Rectal smooth muscle tissue (tissue), 1 donor: Measurements from ENCODE around the gene STXBP6.
A peak's percentile ranks its signal among the peaks of the same experiment; 100 is the strongest.

Experiments
- H3K27ac ChIP-seq: one replicate; pipeline ENCODE4 v1.7.0; 2013; ENCODE audit warnings: low read depth, low read length, inconsistent platforms
- H3K27me3 ChIP-seq: one replicate; pipeline ENCODE4 v1.7.0; 2013; ENCODE audit warnings: low read length; ENCODE audit not compliant: control insufficient read depth, insufficient read depth
- H3K36me3 ChIP-seq: one replicate; pipeline ENCODE4 v1.7.0; 2013; ENCODE audit warnings: low read length; ENCODE audit not compliant: control insufficient read depth, insufficient read depth
- H3K4me1 ChIP-seq: one replicate; pipeline ENCODE4 v1.7.0; 2013; ENCODE audit warnings: low read length; ENCODE audit not compliant: control insufficient read depth, insufficient read depth
- H3K4me3 ChIP-seq: one replicate; pipeline ENCODE4 v1.7.0; 2013; ENCODE audit warnings: low read length
- H3K9ac ChIP-seq: one replicate; pipeline ENCODE4 v1.7.0; 2013; ENCODE audit warnings: low read length

STXBP6 gene

DNA sequence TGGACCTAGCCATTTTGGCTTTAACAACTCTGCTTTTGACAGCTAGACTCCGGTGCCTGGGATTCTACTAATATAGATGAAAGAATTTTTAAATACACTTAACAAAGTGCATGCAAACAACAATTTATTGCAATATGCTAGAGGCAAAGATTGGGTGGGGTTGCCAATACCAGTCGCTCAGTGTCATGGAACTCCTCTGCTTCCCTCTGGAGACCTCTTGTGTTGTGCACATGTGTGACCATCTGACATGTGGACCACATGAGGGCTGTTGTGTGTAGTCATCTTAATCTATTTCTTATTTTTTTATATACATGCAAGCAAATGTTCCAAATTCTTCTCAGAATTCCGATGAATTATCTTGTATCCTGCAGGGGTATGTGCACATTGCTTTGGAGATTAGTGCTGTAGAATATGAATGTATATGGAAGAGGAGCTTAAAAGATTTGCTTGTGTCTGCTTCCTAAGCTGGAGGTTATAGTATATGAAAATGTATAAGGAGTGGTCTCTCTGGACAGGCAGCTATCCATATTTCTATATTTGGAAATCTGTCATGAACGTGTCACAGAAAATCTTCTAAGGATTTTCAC is 24.2 kb upstream of the STXBP6 start:
- Histone ChIP-seq H3K27ac (no peak overlapping the region), H3K4me1 (no peaks in the 10 kb centered on the region), H3K9ac (no peak overlapping the region), H3K27me3 (no peaks in the 10 kb centered on the region), H3K4me3 (no peak overlapping the region), H3K36me3 (no peaks in the 10 kb centered on the region)

GRCh38 chr14:25069879-25070278 is 19.9 kb upstream of the STXBP6 start:
- Histone ChIP-seq H3K27me3 (no peaks in the 10 kb centered on the region), H3K27ac (no peak overlapping the region), H3K4me3 (no peak overlapping the region), H3K36me3 (no peaks in the 10 kb centered on the region), H3K9ac (no peak overlapping the region), H3K4me1 (no peaks in the 10 kb centered on the region)

DNA sequence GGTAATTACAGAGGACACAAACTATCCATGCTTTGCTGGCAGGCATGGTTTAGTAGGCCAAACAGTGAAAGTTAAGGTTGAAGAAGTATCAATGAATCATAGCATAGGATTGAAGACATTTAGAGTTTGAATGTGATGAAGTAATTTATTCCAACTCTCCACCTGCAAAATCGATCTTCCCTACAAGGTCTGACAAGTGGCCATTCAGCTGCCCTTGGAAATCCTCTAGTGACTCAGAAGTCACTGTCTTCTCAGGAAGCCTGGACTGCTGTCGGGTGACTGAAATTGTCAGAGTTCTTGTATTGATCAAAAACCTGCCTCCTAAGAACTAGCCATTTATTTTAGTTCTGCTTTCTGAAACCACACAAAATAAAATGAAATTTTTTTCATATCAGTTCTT is 17.7 kb upstream of the STXBP6 start:
- Histone ChIP-seq H3K4me3 (no peak overlapping the region), H3K27me3 (no peaks in the 10 kb centered on the region), H3K4me1 (no peaks in the 10 kb centered on the region), H3K9ac (no peak overlapping the region), H3K36me3 (no peaks in the 10 kb centered on the region), H3K27ac (no peak overlapping the region)

- Histone ChIP-seq H3K4me3 (no peak overlapping the region), H3K36me3 (no peaks in the 10 kb centered on the region), H3K27me3 (no peaks in the 10 kb centered on the region), H3K4me1 (no peaks in the 10 kb centered on the region), H3K9ac (no peak overlapping the region), H3K27ac (no peak overlapping the region)
Observed at GRCh38 chr14:25062022-25062321, 12.0 kb upstream of the STXBP6 start.

- Histone ChIP-seq H3K27me3 (no peaks in the 10 kb centered on the region), H3K9ac (no peak overlapping the region), H3K4me1 (no peaks in the 10 kb centered on the region), H3K36me3 (no peaks in the 10 kb centered on the region), H3K27ac (no peak overlapping the region), H3K4me3 (no peak overlapping the region)
Observed at GRCh38 chr14:25056688-25057078, 6.7 kb upstream of the STXBP6 start.

GRCh38 chr14:25055992-25056687 is 6.2 kb upstream of the STXBP6 start:
- no peak overlapping the region for H3K27ac ChIP-seq
- H3K4me3 ChIP-seq = no peak overlapping the region
- no peak overlapping the region for H3K9ac ChIP-seq
- H3K36me3 ChIP-seq = no peaks in the 10 kb centered on the region
- no peaks in the 10 kb centered on the region for H3K27me3 ChIP-seq
- no peaks in the 10 kb centered on the region for H3K4me1 ChIP-seq

GRCh38 chr14:25055005-25055404 is 5.1 kb upstream of the STXBP6 start:
- Histone ChIP-seq H3K4me3 (no peak overlapping the region), H3K9ac (no peak overlapping the region), H3K27ac (no peak overlapping the region), H3K4me1 (peaks cover 5% of the 10 kb centered on the region), H3K36me3 (no peaks in the 10 kb centered on the region), H3K27me3 (no peaks in the 10 kb centered on the region)

DNA sequence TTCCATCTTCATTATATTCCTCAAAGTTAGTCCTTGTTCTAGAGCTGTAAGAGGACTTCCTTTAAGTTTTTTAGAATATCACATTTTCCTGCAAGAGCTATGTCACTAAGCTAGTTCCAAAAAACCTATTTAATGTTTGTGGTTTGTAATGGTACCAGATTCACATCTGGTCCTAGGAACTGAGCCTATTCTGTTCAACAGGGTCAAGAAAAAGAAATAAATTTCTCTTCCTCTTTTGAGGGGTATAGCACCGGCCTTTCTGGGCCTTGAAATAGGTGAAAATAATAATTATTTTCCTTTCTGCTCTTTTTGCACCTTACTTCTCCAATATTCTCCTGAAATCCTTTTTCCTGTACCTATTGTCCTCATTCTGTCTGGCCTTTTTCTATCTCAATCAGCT is 3.6 kb upstream of the STXBP6 start:
- Histone ChIP-seq H3K4me1 (peaks cover 5% of the 10 kb centered on the region), H3K36me3 (no peaks in the 10 kb centered on the region), H3K27ac (no peak overlapping the region), H3K9ac (no peak overlapping the region), H3K4me3 (no peak overlapping the region), H3K27me3 (no peaks in the 10 kb centered on the region)

- Histone ChIP-seq H3K27me3 (no peaks in the 10 kb centered on the region), H3K36me3 (no peaks in the 10 kb centered on the region), H3K9ac (no peak overlapping the region), H3K27ac (no peak overlapping the region), H3K4me3 (no peak overlapping the region), H3K4me1 (peaks cover 9% of the 10 kb centered on the region)
Observed at GRCh38 chr14:25052921-25053320, 3.0 kb upstream of the STXBP6 start.

- Histone ChIP-seq H3K27me3 (no peaks in the 10 kb centered on the region), H3K4me1 (peaks cover 11% of the 10 kb centered on the region), H3K27ac (no peak overlapping the region), H3K9ac (no peak overlapping the region), H3K36me3 (no peaks in the 10 kb centered on the region), H3K4me3 (no peak overlapping the region)
Observed at GRCh38 chr14:25052385-25052784, 2.4 kb upstream of the STXBP6 start.

DNA sequence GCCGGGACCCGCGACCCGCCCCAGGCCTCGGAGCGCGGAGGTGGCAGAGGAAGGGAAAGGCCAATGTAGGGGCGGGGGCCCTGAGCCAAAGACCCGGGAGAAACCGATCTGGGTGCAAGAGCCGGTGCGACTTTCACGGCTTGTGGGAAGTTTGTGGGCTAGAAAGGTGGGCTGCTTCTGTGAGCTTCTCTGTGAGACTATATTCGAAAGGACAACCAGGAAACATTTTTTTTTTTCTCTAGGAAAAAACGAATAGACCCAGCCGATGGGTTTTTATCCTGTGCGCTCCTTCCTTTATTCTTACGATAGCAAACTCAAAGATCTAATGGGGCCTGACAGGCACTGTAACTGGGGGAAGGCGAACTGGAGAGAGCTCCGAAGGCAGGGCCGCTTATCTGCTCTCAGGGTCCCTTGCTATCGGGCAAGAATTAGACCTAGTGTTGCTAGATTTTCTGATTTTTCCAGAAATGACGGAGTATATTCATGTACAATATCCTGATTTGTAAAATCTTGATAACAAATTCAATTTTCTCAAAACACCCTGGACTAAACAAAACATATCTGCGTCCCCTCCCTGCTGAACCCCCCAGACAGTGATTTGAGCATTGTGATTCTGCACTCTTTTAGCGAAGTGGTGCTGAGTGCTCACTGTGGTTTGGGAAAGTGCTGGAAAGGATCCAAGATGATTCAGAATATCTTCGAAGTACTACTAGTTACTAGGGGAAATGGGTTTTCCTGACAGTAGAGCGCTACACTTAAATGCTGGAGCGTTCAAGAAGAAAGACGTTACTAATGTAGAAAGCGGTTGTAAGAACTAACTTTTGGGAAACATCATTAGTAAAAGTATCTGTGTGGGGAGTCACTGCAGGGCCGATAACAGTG is 563 bp upstream of the STXBP6 start:
- no peaks in the 10 kb centered on the region for H3K27me3 ChIP-seq
- peaks cover 11% of the 10 kb centered on the region for H3K4me1 ChIP-seq
- H3K9ac ChIP-seq = no peak overlapping the region
- peak overlapping the region; percentile 69 for H3K27ac ChIP-seq
- peak overlapping the region; percentile 72 for H3K4me3 ChIP-seq
- no peaks in the 10 kb centered on the region for H3K36me3 ChIP-seq

DNA sequence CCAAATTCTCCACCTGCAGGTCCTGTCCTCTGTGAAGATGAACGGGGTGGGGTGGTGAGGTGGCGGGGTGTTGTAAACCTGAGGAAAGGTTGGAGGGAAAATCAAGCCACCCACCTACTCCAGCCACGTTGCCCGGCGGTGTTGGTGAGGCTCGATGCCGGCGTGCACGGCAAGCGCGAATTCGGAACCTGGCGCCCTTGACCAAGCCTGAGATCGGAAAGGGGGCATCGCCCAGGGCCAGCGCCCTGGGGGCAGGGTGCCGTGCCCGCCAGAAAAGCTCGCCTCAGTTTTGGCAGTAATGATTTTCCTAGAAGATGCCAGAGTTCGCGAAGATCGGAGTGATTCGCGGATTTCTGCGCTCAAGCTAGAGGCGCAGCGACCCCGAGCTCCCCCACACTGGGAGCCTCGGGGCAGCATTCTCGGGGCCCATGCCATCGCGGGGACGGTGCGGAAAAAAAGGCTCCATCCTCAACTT is 817 bp downstream of the STXBP6 start:
- Histone ChIP-seq H3K27ac (peak overlapping the region; percentile 57), H3K9ac (no peak overlapping the region), H3K4me1 (peaks cover 11% of the 10 kb centered on the region), H3K4me3 (peak overlapping the region; percentile 72), H3K27me3 (no peaks in the 10 kb centered on the region), H3K36me3 (no peaks in the 10 kb centered on the region)
